ENCODE measurements around the gene COG3.

DNA sequence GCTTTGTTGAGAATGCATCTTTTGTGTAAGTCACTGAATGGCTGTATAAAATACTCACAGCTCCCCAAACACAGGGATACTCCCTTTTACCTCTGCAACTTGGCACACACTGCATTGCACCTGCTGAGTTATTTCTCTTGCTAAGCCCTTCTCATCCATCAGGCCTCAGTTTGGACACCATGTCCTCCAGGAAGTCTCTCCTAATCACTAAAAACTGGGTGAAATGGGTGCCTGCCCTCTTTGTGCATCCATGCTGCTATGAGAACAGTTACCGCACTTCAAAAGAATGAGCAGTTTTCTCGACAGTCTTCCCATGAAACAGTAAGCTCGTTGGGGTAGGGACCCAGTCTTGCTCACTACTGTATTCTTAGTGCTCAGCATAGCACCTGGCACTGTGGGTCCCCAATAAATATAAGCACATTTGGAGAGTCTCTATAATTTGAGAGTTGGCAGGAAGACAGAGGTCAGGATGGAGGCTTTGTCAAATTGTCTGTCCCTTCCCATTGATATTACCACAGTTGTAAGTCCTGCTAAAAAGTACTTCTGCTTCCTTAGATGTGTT, 41.9 kb upstream of the COG3 start:
- no peak for TF ChIP-seq POLR2A (IDR thresholded peaks at IDR 0.05)
- TF ChIP-seq, protein P1, sequence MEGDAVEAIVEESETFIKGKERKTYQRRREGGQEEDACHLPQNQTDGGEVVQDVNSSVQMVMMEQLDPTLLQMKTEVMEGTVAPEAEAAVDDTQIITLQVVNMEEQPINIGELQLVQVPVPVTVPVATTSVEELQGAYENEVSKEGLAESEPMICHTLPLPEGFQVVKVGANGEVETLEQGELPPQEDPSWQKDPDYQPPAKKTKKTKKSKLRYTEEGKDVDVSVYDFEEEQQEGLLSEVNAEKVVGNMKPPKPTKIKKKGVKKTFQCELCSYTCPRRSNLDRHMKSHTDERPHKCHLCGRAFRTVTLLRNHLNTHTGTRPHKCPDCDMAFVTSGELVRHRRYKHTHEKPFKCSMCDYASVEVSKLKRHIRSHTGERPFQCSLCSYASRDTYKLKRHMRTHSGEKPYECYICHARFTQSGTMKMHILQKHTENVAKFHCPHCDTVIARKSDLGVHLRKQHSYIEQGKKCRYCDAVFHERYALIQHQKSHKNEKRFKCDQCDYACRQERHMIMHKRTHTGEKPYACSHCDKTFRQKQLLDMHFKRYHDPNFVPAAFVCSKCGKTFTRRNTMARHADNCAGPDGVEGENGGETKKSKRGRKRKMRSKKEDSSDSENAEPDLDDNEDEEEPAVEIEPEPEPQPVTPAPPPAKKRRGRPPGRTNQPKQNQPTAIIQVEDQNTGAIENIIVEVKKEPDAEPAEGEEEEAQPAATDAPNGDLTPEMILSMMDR (IDR thresholded peaks at IDR 0.05): no peak
